Gastrocnemius medialis (tissue), 4 donors: Measurements from ENCODE around the gene LHX2. TPM values are rescaled to one million over a fixed set of nuclear protein-coding genes. Genes with fewer than 3 reads are reported as not detected.
"Not testable (repeated sequence)": the region's sequence is repeated elsewhere in the genome, so short reads cannot be mapped to it uniquely, and the experiment has no call there.

Experiments
- ATAC-seq, 2 donors: fragments of 150-250 bp; one replicate each; pipeline ENCODE4 v1.9.1; 2016
- DNase-seq, 2 donors: peaks; one replicate each; pipeline ENCODE4 v3.0.0-alpha.2; 2019
- H3K27ac ChIP-seq, 4 donors: fragments of 200-600 bp; sonication (generic); 1 replicate in 1 of 4; 2 replicates in 3 of 4; pipeline ENCODE4 v1.5.1; 2016 to 2018; ENCODE audit warnings: mild to moderate bottlenecking in 2 of 4, moderate library complexity in 1 of 4
- H3K27me3 ChIP-seq, 3 donors: fragments of 200-600 bp; sonication (generic) in 2 of 3; 1 replicate in 1 of 3; 2 replicates in 2 of 3; pipeline versions ENCODE4 v1.5.1 to v1.6.0; 2016 to 2019; ENCODE audit warnings: mild to moderate bottlenecking in 1 of 3, moderate library complexity in 1 of 3
- H3K36me3 ChIP-seq, 2 donors: fragments of 200-600 bp; sonication (generic) in 1 of 2; one replicate each; pipeline ENCODE4 v1.5.1; 2017 to 2018
- H3K4me1 ChIP-seq, 2 donors: fragments of 200-600 bp; sonication (generic) in 1 of 2; one replicate each; pipeline ENCODE4 v1.5.1; 2016 to 2017; ENCODE audit warnings: mild to moderate bottlenecking in 2 of 2
- H3K4me3 ChIP-seq, 4 donors: fragments of 200-600 bp; sonication (generic) in 3 of 4; 1 replicate in 1 of 4; 2 replicates in 3 of 4; pipeline ENCODE4 v1.5.1; 2016 to 2019; ENCODE audit warnings: mild to moderate bottlenecking in 2 of 4
- H3K9me3 ChIP-seq, 3 donors: fragments of 200-600 bp; sonication (generic) in 2 of 3; 1 replicate in 1 of 3; 2 replicates in 2 of 3; pipeline ENCODE4 v1.5.1; 2016 to 2019
- CTCF ChIP-seq, 5 experiments: fragments of 450-650 bp in 3 of 5; fragments of 200-600 bp in 2 of 5; sonication (generic) in 2 of 5; IDR thresholded peaks in 4 of 5; conservative IDR thresholded peaks in 1 of 5; 1 replicate in 4 of 5; 2 replicates in 1 of 5; pipeline ENCODE4 v1.5.1; 2016 to 2019; ENCODE audit warnings: antibody characterized with exemption in 5 of 5, mild to moderate bottlenecking in 3 of 5, moderate library complexity in 3 of 5
- POLR2A ChIP-seq, 2 donors: fragments of 450-650 bp; IDR thresholded peaks; one replicate each; pipeline ENCODE4 v1.6.1; 2017; ENCODE audit warnings: antibody characterized with exemption in 2 of 2, mild to moderate bottlenecking in 2 of 2, moderate library complexity in 2 of 2
- in situ Hi-C, 4 donors: fragments of 200-750 bp; cut with MboI; loops; one replicate each; pipeline versions ENCODE4 v1.15.0 to v1.8.0; 2017; ENCODE audit warnings: low sequenced_read_pairs in 4 of 4
- intact Hi-C: fragments of 100-400 bp; cut with DNase I; formaldehyde crosslinking; loops from one replicate; pipeline ENCODE4 v1.15.1; 2023; ENCODE audit warnings: low total_unique reads
- total RNA-seq, 4 donors: library from RNA; depleted of rRNA; stranded (reverse); fragments of >200 nt; gene quantifications; one replicate each; pipeline versions ENCODE4 v1.1.0 to v1.2.3, GENCODE V29; 2016

The LHX2 gene
- total RNA-seq, 4 donors from 2014 or later, result not detected

GRCh38 chr9:123982535-123982934 lies 29.0 kb upstream of the LHX2 start:
- in situ Hi-C loops, result no loop called here
- no peak overlapping the region for H3K27ac ChIP-seq

GRCh38 chr9:123983047-123983446 lies 28.5 kb upstream of the LHX2 start:
- Histone ChIP-seq H3K36me3 (no peaks in the 10 kb centered on the region), H3K27me3 (peaks cover 0 to 9% (median 5%) of the 10 kb centered on the region in 3 donors), H3K27ac (no peak overlapping the region), H3K9me3 (no peaks in the 10 kb centered on the region), H3K4me1 (no peaks in the 10 kb centered on the region), H3K4me3 (no peak overlapping the region)
- TF ChIP-seq POLR2A (IDR thresholded peaks at IDR 0.05) (no peak), CTCF (IDR thresholded peaks at IDR 0.05 in 4 of 5, conservative IDR thresholded peaks at IDR 0.05 in 1 of 5) (no peak)
- ATAC-seq (no peak), DNase-seq (no peak)
- intact Hi-C loops, result no loop called here
- in situ Hi-C loops, result no loop called here

More at GRCh38 chr9:123982535-123982934, 29.0 kb upstream of the LHX2 start:
- DNase-seq, result no peak
- Histone ChIP-seq H3K4me3 (no peak overlapping the region), H3K36me3 (no peaks in the 10 kb centered on the region), H3K4me1 (no peaks in the 10 kb centered on the region), H3K27me3 (peaks cover 0 to 9% (median 5%) of the 10 kb centered on the region in 3 donors), H3K9me3 (no peaks in the 10 kb centered on the region)
- no peak for ATAC-seq
- intact Hi-C loops, result no loop called here
- TF ChIP-seq CTCF (IDR thresholded peaks at IDR 0.05 in 4 of 5, conservative IDR thresholded peaks at IDR 0.05 in 1 of 5) (no peak), POLR2A (IDR thresholded peaks at IDR 0.05) (no peak)

DNA sequence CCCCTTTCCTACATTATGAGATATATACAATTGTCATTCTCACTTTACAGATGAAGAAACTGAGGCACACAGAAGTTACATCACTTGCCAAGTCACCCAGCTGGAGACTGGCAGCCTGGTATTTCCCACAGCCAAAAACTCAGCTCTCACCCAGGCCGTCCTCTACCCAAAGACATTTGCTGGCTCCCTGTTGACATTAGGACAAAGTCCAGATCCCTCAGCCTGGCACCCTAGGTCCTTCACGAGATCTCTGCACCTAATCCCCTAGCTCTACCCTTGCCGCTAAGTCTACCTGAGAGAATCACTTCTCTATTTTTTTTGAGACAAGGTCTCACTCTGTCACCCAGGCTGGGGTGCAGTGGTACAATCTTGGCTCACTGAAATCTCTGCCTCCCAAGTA lies 26.8 kb upstream of the LHX2 start:
- in situ Hi-C loops, result no loop called here
- ATAC-seq (no peak), DNase-seq (no peak)
- Histone ChIP-seq H3K9me3 (no peaks in the 10 kb centered on the region), H3K4me3 (no peak overlapping the region), H3K4me1 (no peaks in the 10 kb centered on the region), H3K27ac (no peak overlapping the region), H3K36me3 (no peaks in the 10 kb centered on the region), H3K27me3 (peaks cover 0 to 5% (median 5%) of the 10 kb centered on the region in 3 donors)
- intact Hi-C loops, result no loop called here
- TF ChIP-seq CTCF (IDR thresholded peaks at IDR 0.05 in 4 of 5, conservative IDR thresholded peaks at IDR 0.05 in 1 of 5) (no peak), POLR2A (IDR thresholded peaks at IDR 0.05) (no peak)

- DNase-seq (no peak), ATAC-seq (no peak)
- intact Hi-C loops (no loop called here), in situ Hi-C loops (no loop called here)
- H3K4me1 ChIP-seq, result no peaks in the 10 kb centered on the region
- no peaks in the 10 kb centered on the region for H3K36me3 ChIP-seq
- no peak overlapping the region for H3K27ac ChIP-seq
- H3K27me3 ChIP-seq, result peaks cover 2 to 5% (median 3%) of the 10 kb centered on the region in 3 donors
- H3K4me3 ChIP-seq, result no peak overlapping the region
- TF ChIP-seq POLR2A (IDR thresholded peaks at IDR 0.05) (no peak), CTCF (IDR thresholded peaks at IDR 0.05 in 4 of 5, conservative IDR thresholded peaks at IDR 0.05 in 1 of 5) (no peak)
- H3K9me3 ChIP-seq, result no peaks in the 10 kb centered on the region
Measured at GRCh38 chr9:123985869-123986268, 25.7 kb upstream of the LHX2 start.

GRCh38 chr9:123990427-123990826 lies 21.1 kb upstream of the LHX2 start:
- Histone ChIP-seq H3K4me3 (no peak overlapping the region), H3K9me3 (no peaks in the 10 kb centered on the region), H3K36me3 (no peaks in the 10 kb centered on the region), H3K27ac (no peak overlapping the region), H3K27me3 (peaks cover 2 to 16% (median 15%) of the 10 kb centered on the region in 3 donors), H3K4me1 (no peaks in the 10 kb centered on the region)
- in situ Hi-C loops, result no loop called here
- ATAC-seq (no peak), DNase-seq (no peak)
- TF ChIP-seq CTCF (IDR thresholded peaks at IDR 0.05 in 4 of 5, conservative IDR thresholded peaks at IDR 0.05 in 1 of 5) (no peak), POLR2A (IDR thresholded peaks at IDR 0.05) (no peak)
- intact Hi-C loops, result no loop called here

DNA sequence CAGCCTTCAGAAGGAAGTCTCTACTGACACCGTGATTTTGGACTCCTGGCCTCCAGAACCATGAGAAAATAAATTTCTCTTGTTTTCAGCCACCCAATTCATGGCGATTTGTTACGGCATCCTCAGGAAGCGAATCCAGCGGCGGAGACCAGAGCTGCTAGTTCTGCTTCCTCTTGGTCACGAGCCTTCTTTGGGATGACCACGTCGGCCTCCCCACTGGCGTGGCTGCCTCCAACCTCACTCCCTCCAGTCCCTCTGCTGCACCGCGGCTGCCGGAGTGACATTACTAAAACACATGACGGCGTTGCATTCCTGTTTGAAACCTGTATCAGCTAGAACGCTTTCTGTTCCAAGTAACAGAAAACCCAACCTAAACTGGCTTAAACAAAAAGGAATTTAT lies 18.9 kb upstream of the LHX2 start:
- peaks cover 24 to 38% (median 37%) of the 10 kb centered on the region in 3 donors for H3K27me3 ChIP-seq
- ATAC-seq, H3K4me1 ChIP-seq, H3K4me3 ChIP-seq, in situ Hi-C loops, H3K36me3 ChIP-seq, DNase-seq, H3K9me3 ChIP-seq, intact Hi-C loops, H3K27ac ChIP-seq: not testable (repeated sequence)
